ENCODE measurements around the gene CORO6. TPM values are rescaled to one million over a fixed set of nuclear protein-coding genes. Genes with fewer than 3 reads are reported as not detected.

CORO6 gene
- polyA plus RNA-seq, 1 donor from 2014 or later = 4.3 TPM

DNA sequence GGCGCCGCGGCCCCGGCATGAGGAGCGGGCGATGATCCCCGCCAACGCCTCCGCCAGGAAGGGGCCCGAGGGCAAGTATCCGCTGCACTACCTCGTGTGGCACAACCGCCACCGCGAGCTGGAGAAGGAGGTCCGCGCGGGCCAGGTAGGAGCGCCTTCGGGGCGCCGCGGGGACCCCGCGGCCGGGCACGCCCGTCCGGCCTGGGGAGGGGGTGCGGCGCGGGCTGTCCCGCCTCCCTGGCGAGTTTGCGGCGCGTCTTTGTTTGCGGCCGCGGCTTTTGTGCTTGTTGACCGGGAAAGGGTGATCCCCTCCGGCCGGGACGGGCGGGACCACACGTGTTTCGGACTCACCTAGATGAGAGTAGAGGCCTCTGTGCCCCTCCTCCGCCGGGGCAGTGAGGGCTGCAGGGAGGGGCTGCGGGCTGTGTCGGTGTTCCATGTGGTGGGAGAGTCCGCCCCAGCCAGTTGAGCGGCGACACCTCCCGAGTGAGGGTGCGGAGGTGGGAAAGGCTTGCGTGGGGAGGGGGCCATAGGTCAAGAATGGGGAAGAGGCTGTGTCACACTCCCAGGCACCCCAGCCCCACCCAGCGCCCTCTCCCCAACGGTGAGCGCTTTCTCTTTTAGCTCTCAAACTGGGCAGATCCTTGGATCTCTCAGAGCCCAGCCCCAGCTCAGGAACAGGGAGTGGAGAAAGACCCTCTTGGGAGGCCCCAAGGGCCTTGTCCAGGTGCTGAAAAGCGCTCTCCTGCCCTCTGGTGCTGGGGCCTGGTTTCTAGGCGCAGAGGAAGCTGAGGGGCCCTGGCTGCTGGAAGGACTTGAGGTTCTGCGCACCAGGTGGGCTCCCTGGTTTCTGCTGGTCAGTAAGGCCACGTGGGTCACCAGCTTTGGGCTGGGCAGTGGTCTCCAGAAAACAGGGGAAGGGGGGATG, 28.9 kb downstream of the CORO6 start:
- Histone ChIP-seq H3K27me3 (ENCODE audit: insufficient read depth, low read depth, low read length) (no peaks in the 10 kb centered on the region), H3K9me3 (ENCODE audit: low read length) (no peaks in the 10 kb centered on the region), H2AFZ (ENCODE audit: low read depth, low read length) (peak overlapping the region; percentile 21), H3K4me3 (ENCODE audit: low read length) (peak overlapping the region; percentile 91), H3K4me2 (ENCODE audit: low read length) (peak overlapping the region; percentile 91), H3K9ac (ENCODE audit: low read length) (peak overlapping the region; percentile 82), H3K27ac (ENCODE audit: low read length) (no peak overlapping the region), H3K9me2 (ENCODE audit: insufficient read depth, low read length) (no peaks in the 10 kb centered on the region), H3F3A (ENCODE audit: insufficient read depth, low read length, poor library complexity, severe bottlenecking) (peaks cover 2% of the 10 kb centered on the region), H4K20me1 (ENCODE audit: insufficient read depth) (peaks cover 11% of the 10 kb centered on the region), H3K36me3 (ENCODE audit: insufficient read depth, low read length) (no peaks in the 10 kb centered on the region), H3K79me2 (replicated peaks; ENCODE audit: insufficient read depth, low read length) (peaks cover 40% of the 10 kb centered on the region)
- no peak for TF ChIP-seq TAF1 (IDR thresholded peaks at IDR 0.05; ENCODE audit: low read depth)
- TF ChIP-seq, protein P1, sequence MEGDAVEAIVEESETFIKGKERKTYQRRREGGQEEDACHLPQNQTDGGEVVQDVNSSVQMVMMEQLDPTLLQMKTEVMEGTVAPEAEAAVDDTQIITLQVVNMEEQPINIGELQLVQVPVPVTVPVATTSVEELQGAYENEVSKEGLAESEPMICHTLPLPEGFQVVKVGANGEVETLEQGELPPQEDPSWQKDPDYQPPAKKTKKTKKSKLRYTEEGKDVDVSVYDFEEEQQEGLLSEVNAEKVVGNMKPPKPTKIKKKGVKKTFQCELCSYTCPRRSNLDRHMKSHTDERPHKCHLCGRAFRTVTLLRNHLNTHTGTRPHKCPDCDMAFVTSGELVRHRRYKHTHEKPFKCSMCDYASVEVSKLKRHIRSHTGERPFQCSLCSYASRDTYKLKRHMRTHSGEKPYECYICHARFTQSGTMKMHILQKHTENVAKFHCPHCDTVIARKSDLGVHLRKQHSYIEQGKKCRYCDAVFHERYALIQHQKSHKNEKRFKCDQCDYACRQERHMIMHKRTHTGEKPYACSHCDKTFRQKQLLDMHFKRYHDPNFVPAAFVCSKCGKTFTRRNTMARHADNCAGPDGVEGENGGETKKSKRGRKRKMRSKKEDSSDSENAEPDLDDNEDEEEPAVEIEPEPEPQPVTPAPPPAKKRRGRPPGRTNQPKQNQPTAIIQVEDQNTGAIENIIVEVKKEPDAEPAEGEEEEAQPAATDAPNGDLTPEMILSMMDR (IDR thresholded peaks at IDR 0.05; ENCODE audit: poor library complexity, severe bottlenecking) = peak; percentile 57
- peak; percentile 61 for TF ChIP-seq MXI1 (conservative IDR thresholded peaks at IDR 0.05; ENCODE audit: poor library complexity, severe bottlenecking)
- TF ChIP-seq, protein P2, sequence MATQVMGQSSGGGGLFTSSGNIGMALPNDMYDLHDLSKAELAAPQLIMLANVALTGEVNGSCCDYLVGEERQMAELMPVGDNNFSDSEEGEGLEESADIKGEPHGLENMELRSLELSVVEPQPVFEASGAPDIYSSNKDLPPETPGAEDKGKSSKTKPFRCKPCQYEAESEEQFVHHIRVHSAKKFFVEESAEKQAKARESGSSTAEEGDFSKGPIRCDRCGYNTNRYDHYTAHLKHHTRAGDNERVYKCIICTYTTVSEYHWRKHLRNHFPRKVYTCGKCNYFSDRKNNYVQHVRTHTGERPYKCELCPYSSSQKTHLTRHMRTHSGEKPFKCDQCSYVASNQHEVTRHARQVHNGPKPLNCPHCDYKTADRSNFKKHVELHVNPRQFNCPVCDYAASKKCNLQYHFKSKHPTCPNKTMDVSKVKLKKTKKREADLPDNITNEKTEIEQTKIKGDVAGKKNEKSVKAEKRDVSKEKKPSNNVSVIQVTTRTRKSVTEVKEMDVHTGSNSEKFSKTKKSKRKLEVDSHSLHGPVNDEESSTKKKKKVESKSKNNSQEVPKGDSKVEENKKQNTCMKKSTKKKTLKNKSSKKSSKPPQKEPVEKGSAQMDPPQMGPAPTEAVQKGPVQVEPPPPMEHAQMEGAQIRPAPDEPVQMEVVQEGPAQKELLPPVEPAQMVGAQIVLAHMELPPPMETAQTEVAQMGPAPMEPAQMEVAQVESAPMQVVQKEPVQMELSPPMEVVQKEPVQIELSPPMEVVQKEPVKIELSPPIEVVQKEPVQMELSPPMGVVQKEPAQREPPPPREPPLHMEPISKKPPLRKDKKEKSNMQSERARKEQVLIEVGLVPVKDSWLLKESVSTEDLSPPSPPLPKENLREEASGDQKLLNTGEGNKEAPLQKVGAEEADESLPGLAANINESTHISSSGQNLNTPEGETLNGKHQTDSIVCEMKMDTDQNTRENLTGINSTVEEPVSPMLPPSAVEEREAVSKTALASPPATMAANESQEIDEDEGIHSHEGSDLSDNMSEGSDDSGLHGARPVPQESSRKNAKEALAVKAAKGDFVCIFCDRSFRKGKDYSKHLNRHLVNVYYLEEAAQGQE (IDR thresholded peaks at IDR 0.05; ENCODE audit: borderline replicate concordance) = peak; percentile 52
- no peak for TF ChIP-seq POLR2AphosphoS5 (IDR thresholded peaks at IDR 0.05)
- TF ChIP-seq EZH2 (IDR thresholded peaks at IDR 0.05; ENCODE audit: borderline replicate concordance, insufficient read depth, low read length, poor library complexity, severe bottlenecking) = no peak
- no peak for TF ChIP-seq EP300 (conservative IDR thresholded peaks at IDR 0.05; ENCODE audit: poor library complexity, severe bottlenecking)
- TF ChIP-seq RAD21 (conservative IDR thresholded peaks at IDR 0.05) = peak; percentile 27
- TF ChIP-seq SMC3 (conservative IDR thresholded peaks at IDR 0.05; ENCODE audit: poor library complexity) = no peak

DNA sequence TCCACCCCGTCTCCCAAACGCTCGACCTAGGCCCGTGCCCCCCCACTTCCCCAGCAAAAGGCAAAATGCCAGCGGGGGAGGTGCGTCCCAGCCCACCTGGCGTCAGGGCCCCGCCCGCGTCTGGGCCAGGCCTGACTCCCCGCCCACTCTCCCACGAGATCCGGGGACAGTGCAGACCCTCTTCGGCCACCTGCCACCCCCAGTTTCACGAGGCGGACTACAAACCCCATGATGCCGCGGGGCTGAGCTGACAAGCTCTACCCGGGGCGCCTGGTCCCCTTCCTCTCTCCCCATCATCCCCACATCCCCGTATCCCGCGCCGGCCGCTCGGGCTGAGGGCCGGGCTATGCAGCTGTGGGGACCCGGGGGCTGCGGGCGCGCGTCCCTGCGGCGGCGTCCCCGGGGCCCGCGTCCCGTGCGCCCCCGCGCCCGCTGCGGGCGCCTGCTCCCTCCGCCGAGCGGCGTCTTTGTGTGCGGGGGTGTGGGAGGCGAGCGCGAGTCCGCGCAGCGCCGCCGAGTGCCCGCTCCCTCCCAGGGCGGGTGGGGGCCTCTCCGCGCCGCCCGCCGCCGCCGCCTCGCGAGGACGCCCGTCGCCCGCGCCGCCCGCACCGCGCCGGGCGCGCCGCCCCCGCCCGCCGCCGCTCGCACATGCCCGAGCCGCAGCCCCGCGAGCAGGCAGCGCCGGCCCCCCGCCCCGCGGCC, 29.7 kb downstream of the CORO6 start, which contains the start of gene ANKRD13B:
Gene ANKRD13B, plus strand, starts transcription at position 283 of the 702 bp plus-strand sequence. CDS start 490 bp downstream, outside the sequence.
- no peaks in the 10 kb centered on the region for H3K9me3 ChIP-seq (ENCODE audit: low read length)
- peak within 1 kb of the TSS; percentile 57 for H3K27ac ChIP-seq (ENCODE audit: low read length)
- H3K9ac ChIP-seq (ENCODE audit: low read length) = peak within 1 kb of the TSS; percentile 82
- H4K20me1 ChIP-seq (ENCODE audit: insufficient read depth) = peaks cover 18% of the 10 kb centered on the region
- H3K79me2 ChIP-seq (replicated peaks; ENCODE audit: insufficient read depth, low read length) = peaks cover 47% of the 10 kb centered on the region
- peaks cover 2% of the 10 kb centered on the region for H3F3A ChIP-seq (ENCODE audit: insufficient read depth, low read length, poor library complexity, severe bottlenecking)
- H3K27me3 ChIP-seq (ENCODE audit: insufficient read depth, low read depth, low read length) = no peaks in the 10 kb centered on the region
- TF ChIP-seq TAF1 (IDR thresholded peaks at IDR 0.05; ENCODE audit: low read depth) (peak; percentile 34), EZH2 (IDR thresholded peaks at IDR 0.05; ENCODE audit: borderline replicate concordance, insufficient read depth, low read length, poor library complexity, severe bottlenecking) (no peak), MXI1 (conservative IDR thresholded peaks at IDR 0.05; ENCODE audit: poor library complexity, severe bottlenecking) (peak; percentile 35), EP300 (conservative IDR thresholded peaks at IDR 0.05; ENCODE audit: poor library complexity, severe bottlenecking) (peak; percentile 34), POLR2AphosphoS5 (IDR thresholded peaks at IDR 0.05) (peak; percentile 48)
- TF ChIP-seq, protein P2 (IDR thresholded peaks at IDR 0.05; ENCODE audit: borderline replicate concordance) = peak; percentile 35
- peak within 1 kb of the TSS; percentile 91 for H3K4me3 ChIP-seq (ENCODE audit: low read length)
- H2AFZ ChIP-seq (ENCODE audit: low read depth, low read length) = peak within 1 kb of the TSS; percentile 42
- peak within 1 kb of the TSS; percentile 91 for H3K4me2 ChIP-seq (ENCODE audit: low read length)
- no peaks in the 10 kb centered on the region for H3K9me2 ChIP-seq (ENCODE audit: insufficient read depth, low read length)
- H3K36me3 ChIP-seq (ENCODE audit: insufficient read depth, low read length) = no peaks in the 10 kb centered on the region

Measured in neural cell (in vitro differentiated cells).